Bone marrow (tissue), 2 donors: ENCODE data around the gene TOB2.

Experiments used
- DNase-seq, 2 donors: peaks; one replicate each; lab custom pipeline; 2025; lab: John Stamatoyannopoulos, UW

Gene TOB2, protein sequence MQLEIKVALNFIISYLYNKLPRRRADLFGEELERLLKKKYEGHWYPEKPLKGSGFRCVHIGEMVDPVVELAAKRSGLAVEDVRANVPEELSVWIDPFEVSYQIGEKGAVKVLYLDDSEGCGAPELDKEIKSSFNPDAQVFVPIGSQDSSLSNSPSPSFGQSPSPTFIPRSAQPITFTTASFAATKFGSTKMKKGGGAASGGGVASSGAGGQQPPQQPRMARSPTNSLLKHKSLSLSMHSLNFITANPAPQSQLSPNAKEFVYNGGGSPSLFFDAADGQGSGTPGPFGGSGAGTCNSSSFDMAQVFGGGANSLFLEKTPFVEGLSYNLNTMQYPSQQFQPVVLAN

DNA sequence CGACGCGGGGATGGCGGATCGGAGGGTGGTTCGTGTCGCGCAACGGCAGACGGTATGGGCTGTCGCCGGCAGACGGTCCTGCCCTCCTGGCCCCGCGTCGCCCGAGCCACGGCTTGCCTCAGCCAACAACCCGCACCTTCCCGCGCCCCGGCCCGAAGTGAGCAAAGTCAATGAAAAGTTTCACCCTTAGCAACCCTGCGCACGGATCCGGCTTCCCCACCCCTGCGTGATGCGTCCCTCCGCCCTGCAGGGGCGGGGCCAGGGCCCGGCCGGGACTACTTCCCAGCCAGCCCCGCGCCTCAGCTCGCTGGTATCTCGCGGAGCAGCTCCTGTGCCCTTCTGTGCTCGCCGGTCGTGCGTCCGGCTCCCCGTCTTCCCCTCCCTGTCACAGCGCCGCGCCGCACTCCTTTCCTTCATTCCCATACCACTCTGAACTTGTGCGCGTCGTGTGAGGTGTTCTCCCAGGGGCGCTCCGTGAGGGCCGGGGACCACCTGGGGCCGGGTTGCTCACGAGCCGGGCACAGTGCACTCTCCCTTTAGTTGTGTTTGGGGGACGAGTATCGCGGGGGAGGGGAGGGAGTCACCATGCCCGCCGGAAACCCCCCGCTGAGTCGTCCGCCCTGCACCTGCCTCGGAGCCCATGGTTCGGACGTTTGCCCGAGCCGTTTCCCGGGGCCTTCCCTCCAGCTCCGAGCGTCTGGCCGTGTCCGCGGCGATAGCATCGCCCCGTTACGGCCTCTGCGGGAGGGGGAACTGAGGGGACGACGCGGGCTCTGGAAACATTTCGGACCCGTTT, at the start of gene TOB2:
Gene TOB2 (minus strand): TSS at position 163 of the 796 bp plus-strand sequence. CDS start 9,456 bp downstream, outside the sequence.
- DNase-seq = peak; percentile 70 to 88

DNA sequence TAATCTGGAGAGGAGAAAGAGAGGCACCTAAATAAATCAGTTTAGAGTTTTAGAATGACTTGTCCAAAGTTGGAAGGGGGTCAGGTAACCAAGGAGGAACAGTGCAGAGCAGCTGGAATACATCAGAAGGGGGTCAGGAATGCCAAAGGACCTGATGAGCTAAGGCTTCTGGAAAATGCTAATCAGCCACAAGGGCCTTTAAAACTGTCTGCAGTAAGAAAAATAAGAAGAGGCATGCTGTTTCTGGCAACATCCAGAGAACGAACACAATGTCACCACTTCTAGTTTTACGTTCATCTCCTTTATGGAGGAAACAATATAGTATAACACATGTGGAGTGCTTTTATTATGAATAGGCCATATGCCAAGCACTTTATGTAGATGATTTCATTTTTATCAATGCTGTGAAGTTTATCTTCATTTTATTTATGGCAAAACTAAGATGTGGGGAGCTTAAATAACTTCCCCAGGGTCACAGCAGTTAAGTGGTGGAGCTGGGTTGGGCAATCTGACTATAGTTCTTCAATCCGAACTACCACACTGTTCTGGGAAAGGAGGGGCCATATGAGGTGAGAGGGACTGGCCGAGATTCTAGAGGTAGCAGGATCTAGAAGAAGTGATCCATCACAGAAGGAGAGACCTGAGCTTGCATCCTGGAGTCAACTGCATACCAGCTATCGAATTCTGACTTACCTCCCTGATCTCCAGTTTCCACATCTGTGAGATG, 44.9 kb upstream of the TOB2 start:
- no peak for DNase-seq

DNA sequence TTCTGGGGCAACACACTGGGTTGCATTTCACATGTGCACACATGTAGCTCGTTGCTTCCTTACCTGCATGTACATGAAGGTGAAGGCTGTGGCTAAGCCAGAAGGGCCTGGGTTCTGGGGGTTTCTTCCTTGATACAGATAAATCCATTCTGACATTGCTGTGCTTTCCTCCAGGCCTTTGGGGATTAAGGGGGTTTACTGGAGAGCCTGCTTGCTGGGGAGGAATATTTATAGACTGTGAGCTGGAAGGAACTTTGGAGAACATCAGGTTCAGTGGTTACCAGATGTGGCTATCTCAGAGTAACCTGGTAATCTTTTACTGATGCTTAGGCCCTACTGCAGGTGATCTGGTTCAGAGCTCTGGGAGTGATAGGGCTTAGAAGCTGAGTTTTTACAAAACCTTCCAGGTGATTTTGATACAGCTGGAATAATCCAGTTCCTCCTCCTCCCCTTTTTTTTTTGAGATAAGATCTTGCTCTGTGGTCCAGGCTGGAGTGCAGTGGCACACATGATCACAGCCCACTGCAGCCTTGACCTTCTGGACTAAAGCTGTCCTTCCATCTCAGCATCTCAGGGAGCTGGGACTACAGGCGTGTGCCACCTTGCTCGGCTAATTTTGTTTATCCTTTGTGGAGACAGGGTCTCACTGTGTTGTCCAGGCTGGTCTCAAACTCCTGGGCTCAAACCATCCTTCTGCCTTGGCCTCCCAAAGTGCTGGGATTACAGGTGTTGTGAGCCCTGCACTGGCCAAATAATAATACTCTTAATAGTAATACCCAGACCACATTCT, 42.2 kb upstream of the TOB2 start:
- DNase-seq = no peak

DNA sequence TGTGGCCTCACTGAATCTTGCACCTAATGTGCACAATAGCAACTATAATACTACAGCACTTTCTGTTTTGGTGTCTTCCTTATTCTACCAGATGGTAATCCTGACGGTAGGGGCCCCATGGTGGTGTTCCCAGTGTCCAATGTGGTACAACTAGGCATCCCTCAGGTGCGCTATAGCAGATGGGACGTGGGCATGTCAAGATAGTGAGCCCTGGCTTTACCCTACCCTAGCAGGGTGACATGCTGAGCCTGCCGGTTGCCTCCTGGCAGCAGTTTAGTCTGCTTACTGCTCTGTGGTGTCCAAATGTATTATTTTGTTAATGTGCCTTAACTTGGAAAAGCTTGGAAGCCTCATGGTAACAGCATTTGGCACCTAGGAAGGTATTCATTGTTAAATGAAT, 41.5 kb upstream of the TOB2 start:
- DNase-seq = no peak

DNA sequence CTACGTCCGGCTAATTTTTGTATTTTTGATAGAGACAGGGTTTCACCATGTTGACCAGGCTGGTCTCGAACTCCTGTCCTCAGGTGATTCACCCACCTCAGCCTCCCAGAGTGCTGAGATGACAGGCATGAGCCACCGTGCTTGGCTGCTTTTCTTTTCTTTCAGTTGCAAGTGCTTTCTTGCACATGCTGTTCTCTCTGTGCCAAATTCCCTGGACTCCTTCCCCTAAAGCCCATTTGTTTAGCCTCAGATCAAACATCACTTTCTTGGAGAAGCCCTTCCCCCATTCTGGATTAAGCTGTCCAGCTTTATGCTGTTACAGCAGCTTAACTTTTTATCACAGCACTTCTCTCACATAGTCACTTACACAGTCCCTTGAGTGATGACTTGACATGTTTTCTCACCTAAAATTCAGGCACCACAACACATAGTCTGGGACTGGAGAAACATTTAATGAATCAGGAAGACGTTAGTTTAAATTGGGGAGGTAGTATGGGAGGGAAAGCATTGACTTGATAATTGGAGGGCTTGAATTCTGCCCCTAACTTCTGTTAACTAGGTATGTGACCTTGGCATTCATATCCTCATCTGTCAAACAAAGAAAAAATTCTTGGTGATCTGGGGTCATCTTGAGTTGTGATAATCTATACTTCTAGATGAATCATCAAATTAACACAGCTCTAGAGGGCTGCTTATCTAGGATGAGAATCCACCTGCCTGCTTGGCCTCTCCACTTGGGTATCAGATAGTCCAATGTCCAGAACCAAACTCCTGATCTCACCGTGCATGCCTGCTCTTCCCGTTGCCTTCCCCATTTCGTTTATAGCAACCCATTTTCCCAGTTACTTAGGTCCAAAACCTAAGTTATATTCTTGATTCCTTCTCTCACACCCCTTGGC, 40.7 kb upstream of the TOB2 start:
- no peak for DNase-seq

DNA sequence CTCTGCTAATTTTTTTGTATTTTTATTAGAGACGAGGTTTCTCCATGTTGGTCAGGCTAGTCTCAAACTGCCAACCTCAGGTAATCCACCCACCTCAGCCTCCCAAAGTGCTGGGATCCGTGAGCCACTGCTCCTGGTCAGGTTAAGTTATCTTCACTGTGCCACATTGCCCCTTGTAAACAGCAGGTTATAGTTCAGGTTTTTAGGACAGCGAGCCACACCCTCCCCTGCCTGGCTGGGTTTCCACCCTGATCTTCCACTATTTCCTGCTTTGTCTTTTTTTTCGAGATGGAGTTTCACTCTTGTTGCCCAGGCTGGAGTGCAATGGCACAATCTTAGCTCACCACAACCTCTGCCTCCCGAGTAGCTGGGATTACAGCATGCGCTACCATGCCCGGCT, 38.4 kb upstream of the TOB2 start:
- no peak for DNase-seq

DNA sequence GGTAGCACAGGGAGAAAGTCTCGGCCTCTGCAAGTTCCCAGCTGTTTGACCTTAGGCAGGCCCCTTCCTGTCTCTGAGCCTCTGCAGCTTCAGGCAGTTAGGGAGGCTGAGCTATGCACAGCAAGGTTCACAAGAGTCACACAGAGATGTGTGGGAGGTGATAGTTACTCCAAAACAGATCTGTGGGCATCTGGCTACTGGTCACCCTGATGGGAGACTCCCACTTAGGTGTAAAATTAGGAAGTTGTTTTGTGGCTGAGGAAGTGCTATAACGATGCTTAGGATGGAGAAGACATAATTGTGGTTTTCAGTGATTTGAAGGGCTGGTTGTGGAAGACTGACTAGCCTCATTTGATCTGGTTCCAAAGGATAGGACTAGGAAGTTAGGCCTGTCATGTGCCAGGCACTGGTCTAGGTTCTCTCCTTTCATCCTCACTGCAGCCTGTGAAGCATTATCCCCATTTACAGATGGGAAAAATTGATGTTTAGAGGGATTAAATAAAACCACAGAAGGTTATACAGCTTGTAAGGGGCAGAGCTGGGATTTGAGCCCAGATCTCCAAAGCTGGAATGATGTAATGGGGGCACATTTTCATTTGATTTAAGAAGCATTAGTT, 35.8 kb upstream of the TOB2 start:
- no peak for DNase-seq

DNA sequence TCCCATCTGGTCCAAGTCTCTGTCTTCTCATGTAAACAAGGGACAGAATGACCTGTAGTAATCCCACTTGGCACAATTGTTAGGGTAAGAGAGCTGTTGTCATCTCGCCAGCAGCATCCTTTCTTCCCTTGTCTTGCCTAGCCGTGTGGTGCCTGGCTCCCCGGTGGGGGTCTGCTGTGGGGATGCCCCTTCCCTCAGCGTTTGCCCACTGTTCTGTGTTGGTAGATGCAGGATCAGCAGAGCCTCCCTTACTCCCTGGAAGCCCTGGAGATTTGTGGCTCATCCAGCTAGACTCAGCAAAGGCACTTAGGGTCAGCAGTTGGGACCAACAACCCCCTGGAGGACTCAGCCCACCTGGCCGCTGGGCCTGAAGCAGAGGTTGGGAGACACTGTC, 35.3 kb upstream of the TOB2 start:
- no peak for DNase-seq

DNA sequence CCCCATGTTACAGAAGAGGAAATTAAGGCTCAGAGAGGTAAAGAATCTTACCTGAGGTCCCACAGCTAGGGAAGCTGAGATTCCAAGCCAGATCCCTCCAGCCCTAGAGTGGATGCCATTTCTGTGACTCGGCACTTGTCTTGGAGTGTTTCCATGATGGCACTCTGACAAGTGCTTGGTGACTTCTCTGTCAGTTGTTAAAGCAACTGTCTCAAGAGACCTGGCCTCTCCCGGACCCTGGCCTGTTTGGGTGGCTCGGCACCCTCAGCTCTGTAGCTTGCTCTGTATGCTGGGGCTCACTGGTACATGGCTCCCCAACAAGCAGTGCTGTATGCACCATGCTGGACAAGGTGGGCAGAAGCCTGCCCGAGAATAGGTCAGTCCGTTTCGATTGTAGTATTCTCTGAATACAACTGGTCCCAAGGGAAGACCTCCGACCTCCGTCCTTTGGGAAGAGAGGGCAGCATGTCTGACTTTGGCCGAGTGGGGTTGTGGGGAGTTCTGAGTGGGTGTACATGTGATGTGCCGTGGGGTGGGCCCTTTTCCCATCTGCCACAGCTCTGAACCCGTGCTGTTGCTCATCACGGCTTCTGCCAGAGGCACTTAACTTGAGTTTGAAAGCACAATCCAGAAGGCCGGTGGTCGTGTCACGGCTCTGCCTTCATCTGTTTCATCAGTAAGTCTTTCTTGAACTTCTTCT, 34.7 kb upstream of the TOB2 start:
- DNase-seq = no peak

DNA sequence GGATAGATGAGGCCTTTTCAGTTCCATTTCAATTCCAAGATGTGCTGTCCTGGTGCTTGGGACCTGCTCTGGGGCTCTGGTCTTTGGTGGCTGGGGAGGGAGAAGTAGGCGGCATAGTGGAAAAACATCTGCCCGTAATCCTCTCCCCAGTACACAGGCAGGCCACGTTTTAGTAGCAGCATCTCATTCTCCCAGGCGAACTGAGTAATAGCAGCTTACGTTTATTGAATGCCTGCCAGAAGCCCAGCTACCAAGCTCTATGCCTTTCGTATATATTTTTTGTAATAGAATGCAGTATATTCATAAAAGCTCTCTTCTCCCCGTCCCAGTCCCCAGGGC, 33.8 kb upstream of the TOB2 start:
- no peak for DNase-seq

DNA sequence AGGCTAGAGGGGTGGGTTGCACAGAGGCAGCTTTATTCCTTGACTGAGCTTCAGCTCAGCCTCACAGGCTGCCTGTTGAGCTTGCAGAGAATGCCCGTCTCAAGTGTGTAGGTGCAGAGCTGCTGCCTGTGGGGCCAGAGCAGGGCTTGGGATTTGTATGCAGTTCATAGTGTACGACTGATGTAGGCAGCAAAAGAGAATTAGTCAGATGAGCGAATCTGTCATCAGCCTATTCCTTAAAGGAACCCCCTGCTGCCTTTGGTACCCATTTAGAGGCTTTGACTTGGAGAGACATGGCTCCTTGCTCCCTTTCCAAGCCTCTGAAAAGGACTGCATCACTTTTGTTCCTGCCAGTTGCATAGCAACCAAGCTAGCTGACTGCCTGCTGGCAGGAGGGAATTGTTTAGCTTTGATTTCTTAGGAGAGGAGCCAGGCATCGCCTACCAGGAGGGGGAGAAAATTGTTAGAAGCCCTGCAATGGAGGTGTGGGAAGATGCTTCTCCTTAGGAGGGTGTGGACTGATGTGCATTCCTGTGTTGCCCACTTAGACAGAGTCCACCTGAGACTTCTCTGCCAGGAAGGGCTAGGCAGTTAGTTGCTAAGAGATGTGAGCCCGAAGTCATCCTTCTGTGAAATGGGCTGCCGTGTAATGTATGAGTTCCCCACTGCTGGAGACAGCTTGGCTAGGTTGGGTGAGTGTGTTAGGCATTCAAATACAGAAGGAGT, 33.2 kb upstream of the TOB2 start:
- no peak for DNase-seq

DNA sequence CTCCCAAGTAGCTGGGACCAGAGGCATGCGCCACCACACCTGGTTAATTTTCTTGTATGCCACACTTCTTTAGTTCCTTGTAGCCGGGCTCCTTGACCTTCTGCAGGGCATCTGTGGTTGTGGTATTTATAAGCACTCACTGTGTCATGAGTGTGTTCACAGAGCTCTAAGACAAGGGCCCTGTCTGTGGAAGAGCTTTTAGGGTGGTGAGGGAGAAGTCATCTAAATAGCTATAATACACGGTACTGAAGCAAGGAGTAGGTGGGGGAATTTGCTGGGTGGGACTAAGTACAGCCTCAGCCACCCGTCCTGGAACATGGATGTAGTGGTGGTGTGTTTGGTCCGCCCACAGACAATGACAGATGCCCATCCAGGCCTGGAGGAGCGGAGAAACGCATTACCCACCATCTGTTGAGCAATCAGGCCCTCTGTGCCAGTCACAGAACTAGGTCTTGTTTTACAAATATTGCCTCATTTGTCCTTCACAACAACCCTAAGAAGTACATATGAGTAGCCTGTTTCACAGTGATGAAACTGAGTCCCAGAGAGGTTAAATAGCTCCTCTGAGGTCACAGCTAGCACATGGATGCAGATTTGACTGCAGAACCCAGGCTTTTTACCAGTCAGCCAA, 32.4 kb upstream of the TOB2 start:
- no peak for DNase-seq

DNA sequence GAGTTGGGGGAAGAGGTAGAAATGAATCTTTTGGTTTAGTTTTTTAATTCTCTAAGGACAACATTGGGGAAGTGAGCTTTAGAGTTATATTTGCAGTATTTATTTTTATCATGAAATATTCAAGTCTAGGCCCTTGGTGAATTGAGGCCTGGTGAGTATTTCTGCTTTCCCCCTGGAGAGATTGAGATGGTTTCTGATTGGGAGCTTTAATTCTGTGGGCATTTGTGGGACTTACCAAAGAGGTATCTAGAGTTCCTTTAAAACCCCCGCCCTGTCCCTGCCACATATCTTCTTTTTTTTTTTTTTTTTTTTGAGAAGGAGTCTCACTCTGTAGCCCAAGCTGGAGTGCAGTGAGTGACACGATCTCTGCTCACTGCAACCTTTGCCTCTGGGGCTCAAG, 31.9 kb upstream of the TOB2 start:
- DNase-seq = no peak

DNA sequence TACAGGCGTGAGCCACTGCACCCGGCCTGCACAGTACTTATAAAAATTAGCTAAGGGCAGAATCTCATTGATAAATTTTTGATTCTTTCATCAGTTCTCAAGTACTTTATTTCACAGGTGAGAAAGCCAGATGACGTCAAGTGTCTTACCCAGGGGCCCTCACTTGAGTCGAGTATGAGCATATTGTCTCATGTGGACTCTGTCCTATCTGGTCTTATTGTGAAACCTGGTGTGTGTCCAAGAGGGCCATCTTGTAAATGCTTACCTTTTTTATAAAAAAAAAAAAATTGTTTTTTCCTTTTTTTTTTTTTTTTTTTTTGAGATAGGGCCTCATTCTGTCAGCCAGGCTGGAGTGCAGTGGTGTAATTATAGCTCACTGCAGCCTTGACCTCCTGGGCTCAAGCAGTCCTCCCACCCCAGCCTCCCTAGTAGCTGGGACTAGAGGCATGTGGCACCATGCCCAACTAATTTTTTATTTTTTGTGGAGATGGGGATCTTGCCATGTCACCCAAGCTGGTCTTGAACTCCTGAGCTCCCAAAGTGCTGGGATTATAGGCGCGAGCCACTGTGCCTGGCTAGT, 28.4 kb upstream of the TOB2 start:
- DNase-seq = no peak

DNA sequence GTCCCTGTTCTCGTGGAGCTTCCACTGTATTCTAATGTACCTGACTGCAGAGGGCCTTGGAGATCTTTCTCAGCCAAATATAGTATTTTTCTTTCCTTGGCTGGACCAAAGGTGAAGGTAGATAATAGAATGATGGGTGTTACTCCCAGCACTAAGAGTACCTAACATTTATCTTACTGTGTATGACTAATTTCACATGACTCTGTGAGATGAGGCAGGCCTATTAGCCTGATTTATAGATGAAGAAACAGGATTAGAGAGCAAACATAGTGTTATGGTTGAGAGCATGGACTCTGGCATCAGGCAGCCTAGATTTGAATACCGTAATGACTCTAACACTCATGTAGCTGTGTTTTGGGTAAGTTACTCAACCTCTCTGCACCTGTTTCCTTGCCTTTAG, 25.0 kb upstream of the TOB2 start:
- DNase-seq = no peak

DNA sequence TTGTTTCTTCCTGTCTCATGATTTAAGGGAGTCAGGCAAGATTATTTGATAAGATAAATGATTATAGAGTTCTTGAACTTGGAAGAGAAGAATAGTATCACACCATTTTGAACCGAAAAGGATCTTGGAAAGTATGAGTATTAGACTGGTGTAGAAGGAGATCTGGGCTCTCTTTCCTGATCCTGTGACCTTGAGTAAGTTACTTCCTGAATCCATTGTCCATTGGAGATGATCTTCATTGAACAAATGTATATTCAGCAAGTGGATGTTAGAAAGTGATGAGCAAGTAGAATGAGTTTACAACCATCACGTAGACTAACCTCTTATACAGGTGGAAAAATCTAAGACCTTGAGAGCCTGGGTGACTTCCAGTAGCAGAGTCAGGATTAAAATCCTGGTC, 24.3 kb upstream of the TOB2 start:
- DNase-seq = no peak

DNA sequence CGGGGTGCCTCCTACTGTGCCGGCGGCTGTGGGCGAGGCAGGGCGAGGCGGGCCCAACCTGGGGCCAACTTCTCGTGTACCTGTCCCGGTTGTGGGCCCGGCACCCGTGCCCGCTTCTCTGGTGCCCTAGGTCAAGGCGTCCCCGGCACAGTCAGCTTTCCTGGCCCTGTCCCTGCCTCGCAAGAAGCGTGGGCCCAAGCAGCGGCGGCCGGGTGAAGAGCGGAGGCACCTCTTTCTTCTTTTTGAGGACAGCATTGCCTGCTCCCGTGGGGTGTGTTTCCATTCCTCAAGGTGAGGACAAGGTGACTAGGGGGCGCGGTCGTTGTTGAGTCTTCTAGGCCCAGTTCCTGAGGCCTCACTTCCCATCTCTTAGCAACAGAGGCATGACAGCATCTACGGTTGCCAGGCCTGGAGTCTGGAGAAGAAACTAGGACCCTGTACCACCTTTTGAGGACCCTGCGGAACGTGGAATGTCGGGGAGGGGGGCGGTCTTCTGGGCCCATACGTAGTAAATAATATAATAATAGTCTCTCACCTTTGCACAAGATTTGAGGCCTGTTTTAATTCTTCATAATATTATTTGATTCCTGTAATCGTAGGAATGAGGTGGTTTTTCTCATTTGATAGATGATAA, 22.7 kb upstream of the TOB2 start:
- DNase-seq = no peak
